DMS114 treated with DMSO at 0.1 percent for 48 hours (cell line): Measurements from ENCODE around the gene VPS35L.

Experiments used
- DNase-seq: peaks from one replicate; lab custom pipeline; 2025; ENCODE audit not compliant: unreplicated experiment; lab: John Stamatoyannopoulos, UW

The VPS35L gene

GRCh38 chr16:19555186-19555937, at the start of gene VPS35L:
TSS of gene VPS35L (plus strand) at chr16:19555703. CDS start at chr16:19555730, 27 bp downstream.
- DNase-seq: peak; percentile 91

GRCh38 chr16:19506965-19507364, 48.5 kb upstream of the VPS35L start:
- no peak for DNase-seq

- DNase-seq: no peak
These were observed 47.6 kb upstream of the VPS35L start for GRCh38 chr16:19507867-19508266.

GRCh38 chr16:19512297-19512696, 43.2 kb upstream of the VPS35L start:
- no peak for DNase-seq

- DNase-seq: no peak
These were observed 42.0 kb upstream of the VPS35L start for GRCh38 chr16:19513377-19514053.

- DNase-seq: no peak
These were observed 39.7 kb upstream of the VPS35L start for GRCh38 chr16:19515757-19516156.

- DNase-seq: no peak
These were observed 37.9 kb upstream of the VPS35L start for GRCh38 chr16:19517424-19518089.

- no peak for DNase-seq
These were observed 37.1 kb upstream of the VPS35L start for GRCh38 chr16:19518388-19518787.

GRCh38 chr16:19520861-19521331, 34.6 kb upstream of the VPS35L start:
- DNase-seq: no peak

GRCh38 chr16:19521471-19522396, 33.8 kb upstream of the VPS35L start, which contains the start of gene GDE1:
TSS of gene GDE1 (minus strand) at chr16:19522098. CDS start at chr16:19521964, 134 bp downstream.
- DNase-seq: peak; percentile 81

GRCh38 chr16:19522397-19522732, 33.1 kb upstream of the VPS35L start:
- no peak for DNase-seq

GRCh38 chr16:19522760-19523159, 32.7 kb upstream of the VPS35L start:
- DNase-seq: no peak

- no peak for DNase-seq
These were observed 32.3 kb upstream of the VPS35L start for GRCh38 chr16:19523184-19523558.

- DNase-seq: peak; percentile 91
These were observed 31.7 kb upstream of the VPS35L start, which contains the start of gene CCP110 for GRCh38 chr16:19523559-19524355. TSS of gene CCP110 (plus strand) at chr16:19523942. CDS start at chr16:19527882, 3,940 bp downstream.

GRCh38 chr16:19524356-19524615, 31.2 kb upstream of the VPS35L start:
- no peak for DNase-seq

GRCh38 chr16:19524616-19525384, 30.7 kb upstream of the VPS35L start:
- no peak for DNase-seq

- DNase-seq: no peak
These were observed 30.1 kb upstream of the VPS35L start for GRCh38 chr16:19525385-19525723.

- no peak for DNase-seq
These were observed 28.3 kb upstream of the VPS35L start for GRCh38 chr16:19527161-19527560.

GRCh38 chr16:19528666-19529065, 26.8 kb upstream of the VPS35L start:
- DNase-seq: no peak

- DNase-seq: no peak
These were observed 22.9 kb upstream of the VPS35L start for GRCh38 chr16:19532601-19533000.
